ENCODE results near the gene SHANK1.

Gene SHANK1

DNA sequence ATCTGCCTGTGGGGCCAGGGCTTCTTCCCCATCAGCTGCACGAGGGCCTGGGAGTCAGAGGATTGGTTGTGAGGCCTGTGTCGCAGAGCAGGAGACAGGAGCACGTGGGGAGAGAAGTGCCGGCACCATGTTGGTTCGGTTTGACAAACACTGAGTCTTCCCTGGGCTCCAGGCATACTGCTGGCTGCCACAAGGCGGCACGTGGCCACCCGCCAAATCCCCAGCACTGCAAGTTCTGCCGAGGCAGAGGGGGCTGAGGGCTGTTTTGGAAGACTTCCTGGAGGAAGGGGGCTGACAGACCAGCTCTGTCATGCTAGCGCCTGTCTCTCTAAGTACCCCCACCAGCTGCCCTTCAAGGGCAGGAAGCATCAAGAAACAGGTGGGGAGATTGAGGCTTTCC, 9.5 kb downstream of the SHANK1 start:
- DNase-seq, result no peak

DNA sequence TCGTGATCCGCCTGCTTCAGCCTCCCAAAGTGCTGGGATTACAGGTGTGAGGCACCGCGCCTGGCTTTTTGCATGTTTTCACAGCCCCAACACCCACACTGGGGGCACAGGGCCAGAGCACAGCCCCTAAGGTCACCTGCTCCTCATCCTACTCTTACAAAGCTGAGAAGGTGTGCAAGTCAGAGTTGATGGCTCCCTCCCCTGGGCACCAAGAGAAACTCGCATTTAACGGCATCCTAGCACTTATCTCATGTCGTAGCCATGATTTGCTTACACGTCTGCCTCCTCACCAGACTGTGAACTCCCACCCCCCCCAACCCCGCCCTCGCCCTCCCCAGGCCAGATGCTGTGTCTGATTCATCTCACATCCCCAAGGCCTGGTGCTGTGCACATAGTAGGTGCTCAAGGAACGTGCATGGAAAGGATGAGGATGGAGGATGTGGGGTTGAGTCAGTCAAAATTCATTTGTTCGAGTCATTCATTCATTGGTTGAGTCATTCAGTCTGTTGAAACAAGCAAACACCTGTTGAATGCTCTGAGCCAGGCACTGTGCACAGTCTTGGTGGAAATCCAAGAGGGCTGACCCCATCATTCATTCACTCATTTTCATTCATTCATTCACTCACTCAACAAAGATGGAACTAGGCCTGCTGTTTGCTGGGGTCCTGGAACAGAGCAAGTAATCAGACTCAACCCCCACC, 11.3 kb downstream of the SHANK1 start:
- no peak for DNase-seq

DNA sequence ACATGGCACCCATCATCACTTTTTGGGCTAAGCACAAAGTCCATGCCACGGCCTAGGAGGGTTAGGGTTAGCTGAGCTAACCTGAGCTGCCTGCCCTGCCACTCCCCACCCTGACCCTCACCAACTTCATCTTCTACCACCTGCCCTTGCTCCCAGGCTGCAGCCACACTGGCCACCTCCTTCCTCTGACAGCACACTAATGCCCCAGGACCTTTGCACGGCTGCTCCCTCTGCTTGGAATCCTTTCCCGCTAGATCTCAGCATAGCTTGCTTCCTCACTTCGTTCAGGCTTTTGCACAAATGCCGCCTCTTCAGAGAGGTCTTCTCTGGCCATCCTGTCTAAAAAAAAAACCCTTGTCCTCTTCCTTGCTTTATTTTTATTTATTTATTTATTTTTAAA, 13.2 kb downstream of the SHANK1 start:
- no peak for DNase-seq

DNA sequence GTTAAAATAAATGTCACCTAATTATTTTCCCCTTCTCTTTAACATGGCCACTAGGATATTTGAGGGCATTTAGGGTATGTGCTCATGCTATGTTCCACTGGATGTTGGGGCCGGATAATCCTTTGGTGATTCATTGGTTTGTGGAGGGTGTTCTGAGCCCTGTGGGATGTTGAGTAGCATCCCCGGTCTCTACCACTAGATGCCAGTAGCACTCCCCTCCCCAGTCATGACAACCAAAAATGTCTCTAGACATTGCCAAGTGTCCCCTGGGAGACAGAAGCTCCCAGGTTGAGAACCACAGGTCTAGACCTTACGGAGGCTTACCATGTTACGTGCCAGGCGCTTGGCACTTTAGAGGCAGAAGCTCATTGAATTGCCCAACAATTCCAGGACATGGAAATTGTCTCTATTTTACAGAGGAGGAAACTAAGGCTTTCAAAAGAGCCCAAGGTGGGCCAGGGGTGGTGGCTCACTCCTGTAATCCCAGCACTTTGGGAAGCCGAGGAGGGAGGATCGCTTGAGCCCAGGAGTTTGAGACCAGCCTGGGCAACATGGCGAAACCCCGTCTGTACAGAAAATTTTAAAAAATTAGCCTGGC, 14.1 kb downstream of the SHANK1 start:
- no peak for DNase-seq

DNA sequence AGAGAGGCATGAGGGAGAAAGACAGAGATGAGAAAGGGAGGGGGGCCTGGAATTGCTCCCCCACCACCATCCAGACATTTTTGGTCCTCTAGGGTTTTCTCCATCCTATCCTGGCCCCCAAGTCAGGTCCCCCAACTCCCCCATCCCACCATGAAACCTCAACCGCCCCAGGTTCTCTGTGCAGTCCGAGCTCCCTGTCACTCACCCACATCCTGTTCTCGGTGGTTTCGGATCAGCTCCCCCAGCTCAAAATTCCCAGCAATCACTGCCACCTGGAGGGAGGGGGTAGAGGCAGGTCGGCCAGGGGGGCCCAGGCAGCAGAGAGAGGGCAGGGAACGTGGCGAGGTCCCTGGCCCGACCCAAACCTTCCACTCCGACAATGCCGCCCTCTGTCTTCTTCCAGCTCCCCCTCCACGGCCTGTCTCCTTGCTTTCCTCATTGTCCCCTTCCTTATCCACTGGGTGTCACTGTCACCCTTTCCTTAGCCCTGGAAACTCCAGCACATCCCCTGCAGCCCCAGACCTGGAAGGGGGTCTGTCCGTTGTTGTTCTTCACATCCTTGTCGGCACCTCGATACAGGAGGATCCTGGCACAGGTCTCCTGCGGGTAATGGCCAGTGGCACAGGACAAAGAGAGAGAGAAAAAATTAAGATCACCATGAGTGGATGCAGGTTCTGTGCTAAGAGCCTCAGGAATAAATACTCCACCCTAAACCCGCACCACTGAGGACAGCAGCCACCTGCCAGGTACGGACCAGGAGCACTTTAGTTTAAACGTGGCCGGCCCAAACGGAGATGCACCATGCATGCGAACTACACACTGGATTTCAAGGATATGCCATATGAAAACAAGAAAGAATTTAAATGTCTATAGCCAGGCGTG, 15.4 kb downstream of the SHANK1 start:
- no peak for DNase-seq

DNA sequence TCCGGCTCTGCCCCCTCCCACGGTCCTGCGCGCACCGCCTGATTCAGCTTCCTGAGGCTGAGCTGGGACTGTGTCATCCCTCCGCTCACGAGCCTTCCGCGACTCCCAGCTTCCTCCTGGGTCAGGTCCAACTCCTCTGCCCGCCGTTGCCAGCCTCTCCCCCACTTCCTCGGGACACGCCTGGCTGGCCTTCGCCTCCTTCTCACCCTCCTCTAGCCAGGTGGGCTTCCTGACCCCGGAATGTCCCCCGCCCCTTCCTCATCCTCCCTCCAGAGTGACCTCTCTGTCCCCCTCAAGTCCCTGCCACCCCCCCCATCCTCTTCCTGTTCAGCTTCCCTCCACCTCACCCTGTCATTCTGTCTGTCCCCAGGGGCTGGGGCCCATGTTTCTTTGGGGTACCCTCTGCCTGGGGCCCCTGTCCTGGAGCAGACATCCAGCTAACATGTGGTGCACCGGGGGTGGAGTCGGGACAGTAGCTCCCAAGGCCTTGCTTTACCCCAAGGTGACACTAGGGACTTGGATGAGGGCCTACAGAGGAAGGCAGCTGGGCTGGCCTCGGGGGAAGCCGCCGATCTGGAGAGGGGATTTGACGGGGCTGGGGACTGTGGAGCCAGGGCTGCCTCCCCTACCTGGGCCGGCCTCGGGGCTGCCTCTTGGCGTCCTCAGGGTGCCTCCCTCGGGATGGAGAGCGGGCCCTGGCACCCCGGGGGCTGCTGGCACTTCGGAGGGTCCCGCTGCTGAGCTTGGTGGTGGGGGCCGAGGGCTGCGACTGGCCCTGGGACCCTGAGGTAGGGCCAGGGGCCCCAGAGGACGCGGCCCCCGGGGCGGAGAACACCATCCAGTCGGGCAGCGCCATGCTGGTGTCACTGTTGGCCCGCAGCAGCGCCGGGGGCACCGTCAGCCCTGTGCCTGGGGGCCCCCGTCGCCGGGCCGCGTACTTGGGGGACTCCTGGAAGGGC, 16.5 kb downstream of the SHANK1 start:
- DNase-seq, result peak; percentile 75

DNA sequence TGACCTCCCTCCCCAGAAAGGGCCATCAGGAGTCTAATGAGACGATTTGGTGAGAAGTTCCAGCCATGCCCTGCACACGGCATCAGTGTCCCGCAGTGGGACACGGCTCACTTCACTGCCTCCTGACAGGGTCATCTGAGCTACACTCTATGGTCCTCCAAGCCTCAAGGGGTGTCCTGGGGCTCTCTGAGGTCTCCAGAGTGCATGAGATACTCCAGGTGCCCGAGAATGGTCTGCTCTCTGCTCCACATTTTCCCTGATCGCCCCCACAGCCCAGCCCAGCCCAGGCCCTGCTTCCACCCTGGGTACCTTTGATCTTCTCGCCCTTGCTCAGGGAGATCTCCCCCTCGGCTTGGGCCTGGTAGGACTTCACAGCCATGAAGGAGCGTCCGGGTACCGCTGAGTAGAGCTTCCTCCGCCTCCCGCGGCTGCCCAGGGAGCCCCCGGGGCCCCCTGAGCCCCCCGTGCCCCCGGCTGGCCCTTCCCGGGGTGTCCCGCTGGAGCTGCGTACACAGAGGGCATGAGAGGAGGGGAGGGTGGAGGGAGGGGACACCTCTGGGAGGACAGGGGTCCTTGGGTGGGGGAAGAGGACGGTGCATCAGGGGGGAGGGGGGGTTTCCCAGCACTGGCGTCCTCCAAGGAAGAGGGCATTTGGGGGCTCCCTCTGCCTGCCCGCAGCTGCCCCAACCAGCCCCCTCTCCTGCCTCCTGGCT, 17.3 kb downstream of the SHANK1 start:
- no peak for DNase-seq

DNA sequence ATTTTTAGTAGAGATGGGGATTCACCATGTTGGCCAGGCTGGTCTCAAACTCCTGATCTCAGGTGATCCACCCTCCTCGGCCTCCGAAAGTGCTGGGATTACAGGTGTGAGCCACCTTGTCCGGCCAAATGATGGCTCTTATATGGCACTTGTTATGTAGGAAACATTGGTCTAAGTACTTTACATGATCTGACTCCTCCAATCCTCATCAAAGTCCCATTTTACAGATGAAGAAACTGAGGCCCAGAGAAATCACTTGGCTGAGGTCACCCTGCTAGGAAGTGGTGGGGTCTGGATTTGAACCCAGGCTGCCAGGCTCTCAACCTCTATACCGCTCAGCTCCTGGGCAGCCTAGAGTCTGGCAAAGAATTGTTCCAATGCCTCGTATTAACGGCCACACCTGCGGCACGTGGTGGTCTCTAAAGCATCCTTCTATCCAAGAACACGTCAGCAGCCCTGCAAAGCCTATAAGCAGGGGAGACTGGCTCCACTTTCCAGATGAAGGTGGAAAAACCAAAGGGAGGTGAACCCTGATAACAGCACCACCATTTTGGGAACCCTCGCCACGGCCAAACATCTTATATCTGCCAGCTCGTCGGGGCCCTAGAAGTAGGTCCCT, 18.1 kb downstream of the SHANK1 start:
- DNase-seq, result no peak

DNA sequence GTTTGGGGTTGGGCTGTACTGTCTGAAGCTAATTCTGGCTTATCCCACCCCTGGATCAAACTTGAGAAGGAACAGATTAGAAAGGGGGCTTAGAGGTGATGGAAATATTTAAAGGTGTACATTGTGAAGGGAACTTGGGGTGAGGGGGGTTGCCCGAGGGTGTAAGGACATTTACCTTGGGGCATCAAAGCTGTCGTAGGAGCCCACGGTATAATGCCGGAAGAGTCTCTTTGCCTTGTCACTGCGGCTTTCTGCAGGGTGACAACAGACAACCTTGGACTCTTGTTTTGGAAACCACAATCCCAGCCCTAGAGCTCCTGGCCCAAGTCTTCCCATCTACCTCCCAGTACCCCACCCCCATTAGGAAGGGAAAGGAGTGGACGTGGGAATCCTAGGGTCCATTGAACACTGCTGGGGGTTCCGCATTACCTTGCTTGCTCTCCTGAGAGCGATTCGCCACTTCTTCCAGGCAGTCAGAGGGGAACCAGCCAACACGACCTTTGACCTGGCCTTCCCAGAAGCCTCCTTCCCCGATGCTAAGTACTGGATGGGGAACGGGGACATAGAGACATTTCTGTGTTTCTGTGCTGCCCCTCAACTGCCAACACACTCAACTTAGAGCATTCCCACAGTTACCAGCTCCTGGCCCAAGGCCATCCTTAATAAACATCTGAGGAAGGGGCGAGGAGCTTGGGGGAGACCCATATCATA, 22.0 kb downstream of the SHANK1 start:
- no peak for DNase-seq

DNA sequence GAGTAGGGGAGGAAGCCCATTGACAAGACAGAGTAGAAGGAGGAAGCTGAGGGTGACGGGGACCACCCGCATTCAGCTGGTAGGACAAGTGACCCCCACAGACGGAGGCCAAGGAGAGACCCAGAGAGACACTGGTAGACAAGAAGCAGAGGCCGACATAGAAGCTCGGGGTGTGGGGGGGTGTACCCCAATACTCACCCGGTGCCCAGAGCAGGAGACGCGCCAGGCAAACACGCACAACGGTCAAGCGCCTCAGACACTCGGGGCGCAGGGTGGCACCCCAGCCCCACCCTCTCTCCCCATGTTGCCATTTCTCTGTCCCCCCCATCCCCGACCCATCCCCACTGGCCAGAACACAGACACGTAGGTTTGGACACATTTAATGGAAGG, 23.5 kb downstream of the SHANK1 start:
- no peak for DNase-seq

DNA sequence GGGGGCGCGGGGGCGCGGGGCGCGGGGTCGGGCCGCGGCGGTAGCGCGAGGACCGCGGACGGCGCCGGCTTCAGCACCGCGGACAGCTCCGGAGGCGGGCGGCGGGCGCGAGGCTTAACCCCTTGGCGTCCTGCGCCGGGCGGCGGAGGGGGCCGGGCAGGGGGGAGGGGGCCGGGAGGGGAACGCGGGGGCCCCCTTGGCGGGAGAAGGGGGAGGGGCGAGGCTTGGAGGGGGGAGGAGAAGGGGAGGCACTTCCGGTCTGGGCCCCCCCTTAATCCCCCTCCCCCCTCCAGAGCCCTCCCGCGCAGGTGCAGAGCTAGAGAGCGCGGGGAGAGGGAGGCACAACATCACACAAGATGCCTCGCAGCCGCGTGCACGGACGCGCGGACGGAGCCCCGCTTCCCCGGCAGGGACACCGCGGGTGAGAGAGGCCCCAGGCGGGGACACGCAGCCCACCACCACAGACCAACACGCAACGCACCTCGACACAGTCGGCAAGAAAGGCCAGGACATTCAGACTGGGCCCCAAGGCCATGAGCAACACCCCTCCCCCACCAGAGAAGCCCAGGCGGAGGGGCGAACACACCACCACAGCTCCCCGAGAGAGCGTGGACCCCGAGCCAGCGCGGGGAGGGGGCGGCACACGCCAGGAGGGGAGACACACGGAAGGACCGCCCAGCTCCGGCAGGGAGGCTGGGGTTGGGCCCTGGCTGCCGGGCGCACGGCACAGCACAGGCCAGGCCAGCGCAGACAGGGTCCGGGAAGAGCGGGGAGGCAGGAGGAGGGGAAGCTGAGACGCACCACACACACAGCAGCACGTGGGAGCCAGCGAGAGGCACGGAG, 24.1 kb downstream of the SHANK1 start:
- no peak for DNase-seq

DNA sequence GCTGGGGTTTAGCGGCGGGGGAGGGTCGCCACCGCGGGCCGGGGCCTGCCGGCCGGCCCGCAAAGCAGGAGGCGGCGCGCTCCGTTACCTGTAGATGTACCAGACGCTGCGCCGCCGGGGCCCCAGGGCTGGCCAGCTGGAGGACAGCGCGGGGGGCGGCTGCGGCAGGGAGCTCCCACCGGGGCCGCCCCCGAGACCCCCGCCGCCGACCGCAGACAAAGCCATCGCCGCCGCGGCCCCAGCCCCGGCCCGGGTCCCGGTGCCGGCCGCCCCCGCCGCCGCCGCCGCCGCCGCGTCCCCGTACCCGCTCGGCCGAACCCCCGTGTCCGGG, 24.8 kb downstream of the SHANK1 start:
- no peak for DNase-seq

DNA sequence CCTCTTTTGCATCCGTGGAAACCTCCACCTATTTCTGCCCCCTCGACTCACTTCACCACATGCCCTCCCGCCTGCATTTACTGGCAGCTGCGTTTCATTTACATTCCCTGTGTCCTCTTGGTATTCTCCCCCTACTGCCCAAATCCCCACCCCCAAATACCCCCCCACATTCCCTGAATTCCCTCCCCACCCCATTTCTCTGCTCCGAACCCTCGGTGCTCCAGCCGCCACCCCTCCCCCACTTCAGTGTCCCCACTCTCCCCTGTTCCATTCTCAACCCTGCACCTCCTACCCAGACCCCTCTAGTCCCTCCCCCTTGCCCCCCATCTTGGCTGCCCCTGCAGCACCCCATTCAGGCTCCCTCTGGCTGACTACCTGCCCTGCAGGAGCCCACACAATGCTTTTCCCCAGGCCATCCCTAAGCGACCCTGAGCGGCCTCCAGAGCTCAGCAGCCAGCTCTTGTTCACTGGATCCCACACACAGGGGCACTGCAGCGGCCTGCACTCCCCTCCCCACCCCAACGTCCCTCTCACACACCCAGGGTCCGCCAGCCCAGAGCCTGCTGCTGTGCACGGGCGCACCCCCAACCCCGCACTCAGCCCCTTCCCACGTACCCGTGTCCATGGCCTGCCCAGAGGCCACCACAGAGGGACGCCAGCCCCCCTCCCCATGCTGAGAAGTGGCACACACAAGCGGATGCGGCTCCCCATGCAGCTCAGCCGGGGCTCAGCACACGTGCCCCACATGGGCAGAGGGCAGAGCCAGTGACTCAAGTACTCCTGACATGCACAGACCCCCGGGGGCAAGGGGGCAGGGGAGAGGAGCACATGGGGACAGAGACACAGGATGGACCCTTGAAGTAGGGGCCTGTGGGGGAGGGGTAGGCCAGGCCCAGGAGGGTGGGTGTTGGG, 26.3 kb downstream of the SHANK1 start:
- no peak for DNase-seq

DNA sequence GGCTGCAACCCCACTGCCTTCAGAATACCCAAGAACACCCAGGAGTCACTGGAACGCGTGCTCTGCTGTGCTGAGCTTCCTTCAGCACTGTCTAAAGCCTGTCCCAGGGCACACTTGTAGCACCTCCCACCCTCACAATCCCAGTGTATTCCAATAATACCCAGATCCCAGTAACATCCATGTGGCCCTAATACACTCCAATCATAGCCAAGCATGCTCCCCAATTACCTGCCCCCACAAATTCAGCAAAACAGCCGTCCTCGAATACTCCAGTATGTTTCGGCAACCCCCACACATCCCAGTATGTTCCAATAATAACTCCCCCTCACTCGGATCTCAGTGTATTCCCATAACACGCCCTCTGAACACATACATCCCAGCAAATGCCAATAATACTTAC, 29.2 kb downstream of the SHANK1 start:
- DNase-seq, result no peak

DNA sequence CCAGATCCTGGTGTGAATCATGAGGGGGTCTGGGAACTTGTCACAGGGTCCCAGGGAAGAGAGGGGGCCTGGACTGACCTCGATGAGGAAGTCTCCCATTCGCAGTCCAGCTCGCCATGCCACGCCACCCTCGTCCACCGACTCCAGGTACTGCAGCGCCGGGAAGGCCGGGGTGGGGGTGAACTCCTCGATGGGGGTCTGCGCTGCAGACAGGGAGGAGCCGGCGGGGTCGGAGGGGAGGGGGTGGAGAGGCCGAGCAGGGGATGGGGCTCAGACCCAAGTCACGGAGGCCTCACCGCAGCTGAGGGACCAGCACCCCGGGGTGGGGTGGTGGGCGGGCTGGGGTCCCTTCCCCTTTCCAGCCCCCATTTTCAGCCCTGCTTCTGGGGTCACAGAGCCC, 30.8 kb downstream of the SHANK1 start:
- no peak for DNase-seq

DNA sequence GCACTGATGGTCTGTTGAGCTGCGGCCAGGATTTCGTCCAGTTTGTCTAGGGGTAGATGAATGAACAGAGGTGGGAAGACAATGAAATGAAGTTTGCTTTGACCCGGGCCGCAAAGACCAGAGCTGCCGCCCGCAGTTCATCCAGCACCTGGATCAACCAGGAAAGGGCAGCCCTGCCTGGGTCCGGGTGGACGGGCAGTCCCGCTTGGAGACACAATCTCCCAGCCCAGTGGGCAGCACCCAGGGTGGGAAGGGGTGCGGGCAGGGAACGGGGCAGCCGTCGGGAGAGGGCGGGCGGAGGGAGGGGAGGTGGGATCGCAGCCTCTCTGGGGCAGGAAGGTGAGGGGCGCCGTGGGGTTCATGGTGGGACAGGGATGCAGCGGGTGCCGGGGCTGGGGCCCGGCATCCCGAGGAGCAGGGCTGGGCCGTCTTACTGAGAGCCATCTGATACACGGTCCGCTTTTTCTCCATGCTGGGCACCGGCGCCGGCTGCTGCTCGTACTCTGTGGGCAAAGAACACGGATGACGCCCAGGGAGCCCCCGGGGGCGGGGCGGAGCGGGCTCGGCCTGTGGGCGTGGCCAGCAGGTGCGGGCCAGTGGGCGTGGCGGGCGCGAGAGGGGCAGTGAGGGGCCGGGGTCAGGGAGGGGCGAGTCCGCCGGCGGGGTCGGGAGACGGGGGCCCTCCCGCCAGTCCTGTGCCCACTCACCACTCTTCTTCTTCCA, 33.1 kb downstream of the SHANK1 start:
- DNase-seq, result no peak

DNA sequence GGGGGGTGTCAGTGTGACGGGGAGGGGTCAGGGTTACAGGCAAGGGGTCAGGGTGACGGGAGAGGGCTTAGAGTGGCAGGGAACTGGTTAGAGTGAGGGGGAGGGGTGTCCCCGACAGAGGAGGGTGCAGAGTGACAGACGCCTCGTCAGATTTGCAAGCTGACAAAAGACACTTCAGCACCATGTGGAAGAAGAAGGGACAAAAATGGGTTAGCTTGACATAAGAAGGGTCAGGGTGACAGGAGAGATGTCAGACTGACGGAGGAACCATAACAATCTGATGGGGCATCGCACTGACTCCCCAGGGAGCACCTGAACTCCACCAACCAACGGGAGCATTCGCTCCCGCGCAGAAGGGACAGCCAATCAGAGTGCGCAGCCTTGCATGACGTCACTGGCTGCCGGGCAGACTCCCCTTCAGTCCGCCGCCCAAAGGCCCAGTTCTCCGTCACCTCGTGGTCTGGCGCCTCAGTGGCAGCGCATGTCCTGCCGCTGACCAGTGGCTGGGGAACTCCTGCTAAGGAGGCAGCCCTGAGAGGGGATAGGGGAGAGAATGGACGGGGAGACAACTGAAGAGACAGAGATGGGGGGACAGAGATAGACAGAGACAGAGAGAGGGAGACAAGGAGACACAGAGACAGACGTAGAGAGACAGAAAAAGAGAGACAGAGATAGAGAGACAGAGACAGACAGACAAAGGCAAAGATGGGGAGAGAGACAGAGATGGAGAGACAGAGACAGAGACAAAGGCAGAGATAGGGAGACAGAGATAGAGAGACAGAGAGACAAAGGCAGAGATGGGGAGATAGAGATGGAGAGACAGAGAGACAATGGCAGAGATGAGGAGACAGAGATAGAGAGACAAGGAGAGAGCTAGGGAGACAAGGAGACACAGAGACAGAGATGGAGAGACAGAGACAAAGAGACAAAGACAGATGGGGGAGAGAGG, 40.2 kb downstream of the SHANK1 start:
- DNase-seq, result peak; percentile 87
